GM18517 (cell line): Measurements from ENCODE around the gene ERICH4.
A peak's percentile ranks its signal among the peaks of the same experiment; 100 is the strongest.
"Not testable (repeated sequence)": the region's sequence is repeated elsewhere in the genome, so short reads cannot be mapped to it uniquely, and the experiment has no call there.

Experiments
- ATAC-seq: cut with Tn5 transposase; IDR thresholded peaks from one replicate; pipeline ENCODE4 v1.9.1; 2021; ENCODE audit warnings: mild to moderate bottlenecking, moderate library complexity; ENCODE audit not compliant: unreplicated experiment

The ERICH4 gene

GRCh38 chr19:41433171-41433570 is 9.8 kb upstream of the ERICH4 start:
- no peak for ATAC-seq

DNA sequence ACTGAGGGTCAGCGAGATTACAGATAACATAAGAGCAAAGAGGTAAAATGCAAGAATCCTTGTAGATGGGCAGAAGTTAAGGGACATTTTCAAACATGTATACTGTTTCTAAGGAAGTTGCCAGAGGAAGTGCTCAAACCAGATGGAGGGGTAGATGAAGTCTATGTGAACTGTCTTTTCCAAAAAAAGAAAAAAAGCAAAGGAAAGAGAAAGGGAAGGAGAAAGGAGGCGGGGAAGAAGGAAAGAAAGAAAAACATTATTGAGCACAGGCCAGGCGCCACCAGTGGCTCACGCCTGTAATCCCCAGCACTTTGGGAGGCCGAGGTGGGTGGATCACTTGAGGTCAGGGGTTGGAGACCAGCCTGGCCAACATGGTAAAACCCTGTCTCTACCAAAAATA is 8.5 kb upstream of the ERICH4 start:
- no peak for ATAC-seq

- ATAC-seq = not testable (repeated sequence)
These were observed 7.6 kb upstream of the ERICH4 start for GRCh38 chr19:41435376-41435775.

DNA sequence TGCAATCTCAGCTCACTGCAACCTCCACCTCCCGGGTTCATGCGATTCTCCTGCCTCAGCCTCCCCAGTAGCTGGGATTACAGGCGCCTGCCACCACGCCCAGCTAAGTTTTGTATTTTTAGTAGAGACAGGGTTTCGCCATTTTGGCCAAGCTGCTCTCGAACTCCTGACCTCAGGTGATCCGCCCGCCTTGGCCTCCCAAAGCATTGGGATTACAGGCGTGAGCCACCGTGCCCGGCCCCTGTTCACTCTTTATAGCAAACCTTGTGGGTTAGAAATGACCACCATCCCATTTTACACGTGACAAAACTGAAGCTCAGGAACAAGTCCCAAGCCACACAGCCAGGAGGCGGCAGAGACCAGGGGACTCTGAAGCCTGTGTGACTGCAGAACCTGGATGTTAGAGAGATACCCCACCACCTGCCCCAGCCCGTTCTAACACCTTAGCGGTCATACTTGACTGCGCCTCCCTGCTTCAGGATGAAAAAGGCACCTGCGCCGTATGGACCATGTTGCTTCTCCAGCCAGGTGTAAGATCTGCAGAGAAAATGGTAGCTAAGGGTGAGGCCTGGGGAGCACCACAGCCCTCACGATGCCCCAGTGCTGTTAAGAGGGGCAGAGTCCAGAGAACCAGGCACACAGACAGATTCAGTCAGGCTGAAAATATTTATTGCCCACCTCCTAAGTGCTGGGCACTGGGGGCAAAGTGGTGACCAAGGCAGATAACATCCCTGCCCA is 6.9 kb upstream of the ERICH4 start:
- no peak for ATAC-seq

DNA sequence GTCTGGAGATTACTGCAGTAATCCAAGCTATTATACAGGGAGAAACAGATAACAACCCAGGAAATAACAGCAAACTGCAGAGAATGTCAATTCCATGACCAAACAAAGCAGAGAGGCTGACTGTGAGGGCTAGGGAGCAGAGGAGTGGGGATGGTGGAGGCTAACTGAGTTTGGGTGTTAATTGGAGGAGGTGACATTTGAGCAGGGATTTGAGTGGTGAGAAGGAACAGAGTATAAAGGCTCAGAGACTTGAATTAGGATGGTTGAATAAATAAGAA is 6.3 kb upstream of the ERICH4 start:
- ATAC-seq = no peak

GRCh38 chr19:41437944-41438574 is 4.9 kb upstream of the ERICH4 start:
- ATAC-seq = no peak

- peak; percentile 87 for ATAC-seq
These were observed 3.3 kb upstream of the ERICH4 start, which contains the start of gene DMAC2 for GRCh38 chr19:41439441-41440222. TSS of gene DMAC2 (minus strand) at chr19:41439912. CDS start at chr19:41439899, 13 bp downstream.

DNA sequence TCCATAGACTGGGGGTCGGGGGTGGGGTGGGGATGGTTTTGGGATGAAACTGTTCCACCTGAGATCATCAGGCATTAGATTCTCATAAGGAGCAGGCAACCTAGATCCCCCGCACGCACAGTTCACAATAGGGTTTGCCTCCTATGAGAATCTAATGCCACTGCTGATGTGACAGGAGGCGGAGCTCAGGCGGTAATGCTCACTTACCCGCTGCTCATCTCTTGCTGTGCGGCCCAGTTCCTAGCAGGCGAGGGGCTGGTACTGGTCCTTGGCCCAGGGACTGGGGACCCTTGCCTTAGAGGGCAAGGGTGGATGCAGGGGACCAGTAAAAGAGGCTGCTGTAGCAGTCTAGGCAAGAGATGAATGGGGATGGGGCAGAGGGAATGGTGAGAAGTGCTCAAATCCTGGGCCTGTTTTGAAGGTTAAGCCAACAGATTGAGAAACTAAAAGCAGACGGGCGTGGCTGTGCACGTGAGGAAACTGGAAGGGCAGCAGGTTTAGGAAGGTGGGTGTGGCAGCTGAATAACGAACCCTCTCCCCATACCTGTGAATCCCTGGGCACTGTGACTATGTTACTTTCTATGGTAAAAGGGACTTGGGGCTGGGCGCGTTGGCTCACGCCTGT is 1.5 kb upstream of the ERICH4 start:
- no peak for ATAC-seq

- ATAC-seq = no peak
These were observed 978 bp downstream of the ERICH4 start for GRCh38 chr19:41443813-41444455.

DNA sequence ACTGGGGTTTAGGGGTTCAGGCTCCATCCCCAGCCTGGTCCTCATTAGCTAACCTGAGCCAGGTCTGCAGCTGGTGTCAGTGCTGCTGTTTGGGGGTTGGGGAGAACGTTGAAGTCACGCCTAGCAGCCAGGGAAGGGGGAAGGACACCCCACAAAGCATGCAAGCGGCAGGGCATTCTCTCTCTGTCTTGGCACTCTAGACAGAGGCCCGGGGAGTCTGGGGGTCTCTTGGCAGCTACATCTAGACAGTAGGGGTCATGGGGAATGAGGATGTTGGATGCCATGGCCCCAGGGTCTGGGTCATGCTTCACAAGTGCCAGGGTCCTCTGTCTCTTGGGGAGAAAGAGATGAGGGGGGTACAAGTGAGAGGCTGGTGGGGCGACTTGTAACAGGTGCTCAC is 2.6 kb downstream of the ERICH4 start:
- no peak for ATAC-seq

DNA sequence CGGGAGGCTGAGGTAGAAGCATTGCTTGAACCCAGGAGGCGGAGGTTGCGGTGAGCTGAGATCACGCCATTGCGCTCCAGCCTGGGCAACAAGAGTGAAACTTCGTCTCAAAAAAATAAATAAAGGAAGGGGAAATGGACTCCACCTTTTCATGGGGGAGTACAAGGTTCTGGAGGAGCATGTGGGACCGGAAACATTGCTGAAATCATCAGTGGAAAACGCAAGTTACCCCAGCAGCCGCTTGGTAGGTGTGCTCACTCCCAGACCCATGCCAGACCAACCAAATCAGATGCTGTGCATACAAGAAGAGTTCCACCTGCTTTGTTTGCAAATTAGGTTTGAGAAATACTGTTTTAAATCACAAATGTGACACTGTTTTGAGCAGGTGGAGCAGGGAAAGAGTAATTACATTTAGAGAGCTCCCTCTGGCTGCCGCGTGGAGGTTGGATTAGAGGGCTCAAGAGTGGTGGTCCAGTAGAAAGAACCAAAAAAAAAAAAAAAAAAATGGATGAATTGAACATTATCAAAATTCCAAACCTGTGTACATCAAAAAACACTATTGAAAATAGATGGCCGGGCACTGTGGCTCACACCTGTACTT is 4.9 kb downstream of the ERICH4 start:
- no peak for ATAC-seq

DNA sequence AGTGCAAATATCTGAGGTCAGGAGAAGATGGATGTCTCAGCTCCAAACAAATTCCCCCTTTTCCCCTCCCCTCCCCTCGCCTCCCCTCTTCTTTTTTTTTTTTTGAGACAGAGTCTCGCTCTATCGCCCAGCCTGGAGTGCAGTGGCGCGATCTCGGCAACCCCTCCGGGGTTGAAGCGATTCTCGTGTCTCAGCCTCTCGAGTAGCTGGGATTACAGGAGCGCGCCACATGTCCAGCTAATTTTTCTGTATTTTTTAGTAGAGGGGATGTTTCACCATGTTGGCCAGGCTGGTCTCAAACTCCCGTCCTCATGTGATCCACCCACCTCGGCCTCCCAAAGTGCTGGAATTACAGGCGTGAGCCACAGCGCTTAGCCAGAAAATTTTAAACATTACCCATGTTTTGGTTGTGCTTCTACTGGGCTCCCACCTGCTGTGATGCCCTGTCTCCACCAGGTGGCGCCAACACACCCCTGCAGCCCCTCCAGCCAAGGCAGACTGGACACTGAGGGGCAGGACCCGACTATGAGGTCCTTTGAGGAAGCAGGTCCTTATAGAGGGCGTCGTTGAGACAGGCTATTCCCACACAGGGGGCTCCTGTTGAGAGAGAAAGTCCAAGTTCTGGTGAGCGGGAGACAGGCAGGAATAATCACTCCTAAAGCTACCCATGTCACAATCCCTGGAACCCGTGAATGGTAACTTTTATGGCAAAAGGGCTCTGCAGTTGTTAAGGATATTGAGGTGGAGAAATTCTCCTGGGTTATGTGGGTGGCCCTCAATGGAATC is 6.3 kb downstream of the ERICH4 start:
- ATAC-seq = peak; percentile 73

DNA sequence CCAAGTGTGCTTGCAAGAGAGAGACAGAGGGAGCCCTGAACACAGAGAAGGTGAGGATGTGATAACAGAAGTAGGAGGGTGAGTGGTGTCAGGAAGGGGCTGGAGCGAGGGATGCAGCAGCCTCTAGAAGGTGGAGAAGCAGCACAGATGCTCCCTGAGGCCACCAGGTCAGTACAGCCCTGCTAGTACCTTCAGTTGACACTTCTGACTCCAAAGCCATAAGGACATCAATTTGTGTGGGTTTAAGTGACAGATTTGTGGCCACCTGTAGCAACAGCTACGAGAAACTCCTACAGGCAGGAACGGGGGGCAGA is 6.9 kb downstream of the ERICH4 start:
- ATAC-seq = no peak

DNA sequence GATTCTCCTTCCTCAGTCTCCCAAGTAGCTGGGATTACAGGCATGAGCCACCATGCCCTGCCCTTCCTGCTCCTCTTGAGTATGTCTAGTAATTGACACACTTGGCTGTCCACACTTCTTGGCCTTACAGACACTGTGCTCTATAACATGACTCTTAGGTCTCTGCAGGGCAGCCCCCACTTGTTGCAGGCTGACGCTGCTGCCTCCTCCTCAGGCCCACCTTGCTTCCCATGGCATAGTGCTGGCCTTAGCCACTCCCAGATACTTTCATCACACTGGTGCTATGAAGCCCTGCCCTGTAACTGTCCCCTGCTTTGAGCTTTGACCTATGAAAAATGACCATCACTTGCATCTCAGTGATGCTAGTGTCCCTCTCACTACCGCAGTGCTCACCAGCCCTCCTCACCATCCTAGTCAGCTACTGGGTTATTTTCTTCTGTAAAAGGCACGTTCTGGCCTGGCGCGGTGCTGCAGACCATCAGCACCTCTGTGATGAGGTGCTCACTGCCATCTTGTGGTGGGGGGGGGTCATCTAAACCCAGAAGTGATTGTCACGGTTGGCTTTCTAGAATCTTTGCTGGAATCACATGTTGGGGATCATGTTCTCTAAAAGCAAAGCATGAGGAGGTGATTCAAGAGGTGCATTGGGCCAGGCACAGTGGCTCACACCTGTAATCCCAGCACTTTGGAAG is 9.8 kb downstream of the ERICH4 start:
- ATAC-seq = no peak

DNA sequence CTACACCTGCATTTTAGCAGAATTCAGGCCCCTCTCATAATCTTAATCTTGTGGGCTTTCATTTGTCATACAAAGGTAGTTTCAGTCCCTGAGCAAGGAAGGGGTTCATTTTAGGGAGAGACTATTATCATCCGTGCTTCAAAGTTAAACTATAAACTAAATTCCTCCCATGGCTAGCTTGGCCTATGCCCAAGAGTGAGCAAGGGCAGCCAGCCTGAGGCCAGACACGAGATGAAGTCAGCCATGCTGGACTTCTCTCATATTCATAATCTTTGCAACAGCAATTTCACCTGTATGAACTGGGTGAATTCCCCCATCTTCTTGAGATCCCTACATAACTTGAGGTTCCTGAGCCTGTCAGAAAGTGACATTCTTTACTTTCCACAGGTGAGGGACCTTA is 13.0 kb downstream of the ERICH4 start:
- no peak for ATAC-seq

GRCh38 chr19:41456342-41456918 is 13.5 kb downstream of the ERICH4 start:
- ATAC-seq = no peak

GRCh38 chr19:41457241-41457640 is 14.3 kb downstream of the ERICH4 start:
- peak; percentile 87 for ATAC-seq

GRCh38 chr19:41462497-41462896 is 19.5 kb downstream of the ERICH4 start:
- no peak for ATAC-seq
